Activated naive CD4-positive, alpha-beta T cell treated with anti-CD3 and anti-CD28 coated beads, Interleukin-2, amount 10 ng/mL, durations not matched to agents 7 days and 5 days (primary cell): ENCODE data around the gene TPST2.

Source experiments
- CTCF ChIA-PET: fragments of 350-600 bp; sonication (Branson Sonifier 250); formaldehyde crosslinking; loops from one replicate; lab custom pipeline; 2021; ENCODE audit warnings: antibody characterized with exemption; lab: Charles Lee
- DNase-seq: peaks from one replicate; pipeline ENCODE4 v3.0.0-alpha.2; 2020
- H3K27ac Mint-ChIP-seq: one replicate; pipeline ENCODE4 v1.8.0; 2021; ENCODE audit warnings: mild to moderate bottlenecking, moderate library complexity, mixed read lengths
- H3K27me3 Mint-ChIP-seq: one replicate; pipeline ENCODE4 v1.8.0; 2021; ENCODE audit warnings: mild to moderate bottlenecking, mixed read lengths
- H3K36me3 Mint-ChIP-seq: one replicate; pipeline ENCODE4 v1.8.0; 2021; ENCODE audit warnings: mixed read lengths
- H3K4me1 Mint-ChIP-seq: one replicate; pipeline ENCODE4 v1.8.0; 2021; ENCODE audit warnings: mixed read lengths
- H3K4me3 Mint-ChIP-seq: one replicate; pipeline ENCODE4 v1.8.0; 2021; ENCODE audit warnings: mild to moderate bottlenecking, moderate library complexity, mixed read lengths
- H3K9me3 Mint-ChIP-seq: one replicate; pipeline ENCODE4 v1.8.0; 2021; ENCODE audit warnings: mixed read lengths

The TPST2 gene

DNA sequence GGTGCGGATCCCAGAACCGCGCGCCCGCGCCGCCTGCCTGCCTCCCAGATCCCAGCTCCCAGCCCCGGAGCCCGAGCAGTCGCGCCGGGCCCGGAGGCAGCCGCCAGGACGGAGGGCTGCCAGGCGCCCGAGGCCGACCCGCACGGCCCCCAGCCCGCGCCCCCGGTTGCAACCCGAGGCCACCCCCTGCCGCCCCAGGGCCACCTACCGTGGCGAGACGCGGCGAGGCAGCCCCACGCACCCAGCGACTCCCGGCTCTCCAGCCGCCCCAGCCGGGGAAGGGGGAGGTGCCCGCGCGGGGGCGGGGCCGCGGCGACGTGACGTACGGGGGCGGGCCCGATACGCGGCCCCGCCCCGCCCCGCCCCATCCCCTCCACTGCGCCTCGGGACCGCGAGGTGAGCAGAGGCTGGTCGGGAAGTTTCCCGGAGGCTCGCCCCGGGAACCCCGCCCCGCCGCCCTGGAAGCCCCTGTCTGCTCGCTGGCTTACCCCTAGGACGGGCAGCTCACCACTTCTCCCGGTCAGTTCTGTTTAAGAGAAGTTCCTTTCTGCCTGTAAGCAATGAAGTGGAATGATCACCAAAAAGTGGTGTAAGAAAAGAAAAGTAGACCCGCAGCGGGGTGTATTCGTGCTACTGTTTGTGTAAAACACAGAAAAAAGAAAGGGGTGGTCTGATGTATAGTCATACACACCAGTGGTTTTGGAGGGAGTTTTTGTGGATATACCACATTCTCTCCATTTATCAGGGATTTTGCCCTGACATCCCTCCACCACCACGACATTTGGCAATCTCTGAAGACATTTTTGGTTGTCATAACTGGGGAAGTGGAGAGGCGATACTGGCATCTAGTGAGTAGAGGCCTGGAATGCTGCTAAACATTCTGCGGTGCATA, at the start of gene TPST2:
Gene TPST2, minus strand, starts transcription at position 288 of the 892 bp plus-strand sequence. CDS start 48,502 bp downstream, outside the sequence.
- peaks cover 11% of the 10 kb centered on the region for H3K36me3 Mint-ChIP-seq
- peak; percentile 80 for DNase-seq
- H3K9me3 Mint-ChIP-seq: no peaks in the 10 kb centered on the region
- H3K27me3 Mint-ChIP-seq: peaks cover 3% of the 10 kb centered on the region
- peaks cover 83% of the 10 kb centered on the region for H3K4me1 Mint-ChIP-seq
- peak within 1 kb of the TSS; percentile 92 for H3K4me3 Mint-ChIP-seq
- CTCF ChIA-PET: interaction anchor here (0.8 kb wide), 1 partner anchor 36 kb away, joined by 4 read pairs; no protein-coding TSS in a partner anchor
- H3K27ac Mint-ChIP-seq: peak within 1 kb of the TSS; percentile 92

DNA sequence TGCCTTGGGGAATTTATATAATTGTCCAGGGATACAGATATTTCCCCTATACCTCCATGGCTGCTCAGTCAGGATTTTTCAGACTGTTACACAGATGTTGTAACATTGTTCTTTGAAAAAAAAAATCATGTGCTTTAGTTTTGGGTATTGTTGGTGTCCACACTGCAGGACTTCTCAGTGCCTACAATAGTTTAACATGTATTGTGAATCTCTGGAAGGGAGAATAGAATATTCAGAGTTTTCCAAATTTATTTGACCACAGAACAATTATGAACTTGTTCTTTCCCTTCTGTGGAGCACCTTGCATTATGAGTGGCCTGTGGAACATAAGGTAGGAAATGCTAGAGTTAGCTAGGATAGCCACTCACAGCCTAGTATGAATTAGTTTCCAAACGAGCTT, 46.4 kb upstream of the TPST2 start:
- no peaks in the 10 kb centered on the region for H3K36me3 Mint-ChIP-seq
- H3K4me1 Mint-ChIP-seq: peaks cover 22% of the 10 kb centered on the region
- H3K9me3 Mint-ChIP-seq: no peaks in the 10 kb centered on the region
- H3K4me3 Mint-ChIP-seq: no peak overlapping the region
- H3K27ac Mint-ChIP-seq: no peak overlapping the region
- DNase-seq: no peak
- H3K27me3 Mint-ChIP-seq: peaks cover 31% of the 10 kb centered on the region
- CTCF ChIA-PET: no interaction called here

DNA sequence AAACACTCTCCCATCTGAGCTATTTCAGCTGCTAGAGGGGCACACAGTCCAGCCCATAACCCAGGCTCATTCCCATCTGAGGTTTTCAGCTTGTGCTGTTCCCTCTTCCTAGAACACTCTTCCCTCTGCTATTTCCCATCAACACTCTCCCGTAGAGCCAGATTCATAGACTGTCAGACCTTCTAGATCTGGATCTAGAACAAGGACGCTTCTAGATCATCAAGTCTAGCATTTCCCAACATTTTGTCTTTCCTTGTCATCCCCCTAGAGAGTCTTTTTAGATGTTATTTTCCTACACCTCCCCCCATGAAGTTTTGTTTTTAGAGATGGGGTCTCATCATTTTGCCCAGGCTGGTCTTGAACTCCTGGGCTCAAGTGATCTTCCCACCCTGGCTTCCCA, 45.2 kb upstream of the TPST2 start:
- Mint-ChIP-seq H3K27me3 (peaks cover 33% of the 10 kb centered on the region), H3K4me3 (no peak overlapping the region), H3K36me3 (no peaks in the 10 kb centered on the region), H3K27ac (no peak overlapping the region), H3K9me3 (peaks cover 1% of the 10 kb centered on the region), H3K4me1 (peaks cover 13% of the 10 kb centered on the region)
- CTCF ChIA-PET: no interaction called here
- DNase-seq: no peak

DNA sequence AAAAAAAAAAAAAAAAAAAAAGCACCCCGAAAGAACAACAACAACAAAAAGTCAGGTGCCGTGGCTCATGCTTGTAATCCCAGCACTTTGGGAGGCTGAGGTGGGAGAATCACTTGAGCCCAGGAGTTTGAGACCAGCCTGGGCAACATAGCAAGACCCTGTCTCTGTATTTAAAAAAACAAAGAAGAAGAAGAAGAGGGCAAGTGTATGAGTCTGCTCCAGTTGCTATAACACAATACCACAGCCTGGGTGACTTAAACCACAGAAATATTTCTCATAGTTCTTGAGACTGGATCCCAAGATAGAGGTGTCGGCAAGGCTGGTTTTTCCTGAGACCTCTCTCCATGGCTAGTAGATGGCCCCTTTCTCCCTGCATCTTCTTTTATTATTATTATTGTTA, 44.3 kb upstream of the TPST2 start:
- Mint-ChIP-seq H3K36me3 (no peaks in the 10 kb centered on the region), H3K9me3 (peaks cover 1% of the 10 kb centered on the region), H3K4me3 (no peak overlapping the region), H3K4me1 (peaks cover 13% of the 10 kb centered on the region), H3K27ac (no peak overlapping the region), H3K27me3 (peaks cover 29% of the 10 kb centered on the region)
- CTCF ChIA-PET: interaction anchor here (0.8 kb wide), 1 partner anchor 42 kb away, joined by 3 read pairs; no protein-coding TSS in a partner anchor
- no peak for DNase-seq

DNA sequence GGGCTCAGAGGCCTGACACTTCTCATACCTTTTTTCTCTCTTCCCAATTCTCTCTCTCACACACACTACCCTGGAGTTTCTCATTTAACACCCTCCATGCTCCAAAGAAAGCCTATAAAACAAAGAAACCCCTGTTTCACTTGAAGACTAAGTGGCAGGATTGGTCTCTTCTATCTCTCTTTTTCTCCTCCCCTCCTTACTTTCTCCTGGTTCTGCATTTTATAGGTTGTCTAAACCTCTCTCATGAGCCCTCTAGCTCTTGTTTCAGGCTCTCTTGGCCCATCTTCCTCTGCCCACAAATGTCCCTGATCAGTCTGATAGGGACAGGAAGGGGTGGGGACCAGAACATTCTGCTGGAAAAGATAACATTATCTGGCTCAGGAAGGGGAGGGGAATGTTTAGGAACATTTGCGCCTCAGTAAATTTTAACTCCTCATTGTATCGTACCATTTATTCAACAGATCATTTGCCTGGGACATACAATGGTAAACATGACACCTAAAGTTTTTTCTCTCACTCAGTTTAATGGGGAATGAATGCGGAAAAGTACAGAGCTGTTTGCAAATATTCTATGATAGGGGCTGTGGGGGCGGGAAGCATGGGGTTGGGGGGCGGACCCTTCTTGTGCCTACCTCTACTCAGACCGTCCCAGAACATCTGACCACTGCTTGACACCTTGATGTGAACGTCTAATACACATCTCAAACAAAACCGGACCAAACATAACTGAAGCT, 42.7 kb upstream of the TPST2 start:
- Mint-ChIP-seq H3K9me3 (peaks cover 1% of the 10 kb centered on the region), H3K36me3 (no peaks in the 10 kb centered on the region), H3K27ac (no peak overlapping the region), H3K4me3 (no peak overlapping the region), H3K4me1 (peaks cover 16% of the 10 kb centered on the region), H3K27me3 (peaks cover 37% of the 10 kb centered on the region)
- DNase-seq: no peak
- CTCF ChIA-PET: no interaction called here

DNA sequence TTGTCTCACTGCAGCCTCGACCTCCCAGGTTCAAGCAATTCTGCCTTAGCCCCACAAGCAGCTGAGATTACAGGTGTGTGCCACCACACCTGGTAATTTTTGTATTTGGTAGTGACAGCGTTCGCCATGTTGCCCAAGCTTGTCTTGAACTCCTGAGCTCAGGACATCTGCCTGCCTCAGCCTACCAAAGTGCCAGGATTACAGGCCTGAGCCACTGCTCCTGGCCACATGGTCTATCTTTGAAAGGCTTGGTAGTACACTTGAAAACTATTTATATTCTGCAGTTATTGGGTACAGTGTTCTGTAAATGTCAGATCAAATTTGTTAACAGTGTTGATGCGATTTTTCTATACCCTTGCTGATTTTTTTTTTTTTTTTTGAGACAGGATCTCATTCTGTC, 41.4 kb upstream of the TPST2 start:
- H3K4me1 Mint-ChIP-seq: peaks cover 24% of the 10 kb centered on the region
- H3K9me3 Mint-ChIP-seq: peaks cover 1% of the 10 kb centered on the region
- CTCF ChIA-PET: no interaction called here
- peaks cover 41% of the 10 kb centered on the region for H3K27me3 Mint-ChIP-seq
- no peak overlapping the region for H3K4me3 Mint-ChIP-seq
- H3K27ac Mint-ChIP-seq: no peak overlapping the region
- DNase-seq: no peak
- H3K36me3 Mint-ChIP-seq: no peaks in the 10 kb centered on the region

DNA sequence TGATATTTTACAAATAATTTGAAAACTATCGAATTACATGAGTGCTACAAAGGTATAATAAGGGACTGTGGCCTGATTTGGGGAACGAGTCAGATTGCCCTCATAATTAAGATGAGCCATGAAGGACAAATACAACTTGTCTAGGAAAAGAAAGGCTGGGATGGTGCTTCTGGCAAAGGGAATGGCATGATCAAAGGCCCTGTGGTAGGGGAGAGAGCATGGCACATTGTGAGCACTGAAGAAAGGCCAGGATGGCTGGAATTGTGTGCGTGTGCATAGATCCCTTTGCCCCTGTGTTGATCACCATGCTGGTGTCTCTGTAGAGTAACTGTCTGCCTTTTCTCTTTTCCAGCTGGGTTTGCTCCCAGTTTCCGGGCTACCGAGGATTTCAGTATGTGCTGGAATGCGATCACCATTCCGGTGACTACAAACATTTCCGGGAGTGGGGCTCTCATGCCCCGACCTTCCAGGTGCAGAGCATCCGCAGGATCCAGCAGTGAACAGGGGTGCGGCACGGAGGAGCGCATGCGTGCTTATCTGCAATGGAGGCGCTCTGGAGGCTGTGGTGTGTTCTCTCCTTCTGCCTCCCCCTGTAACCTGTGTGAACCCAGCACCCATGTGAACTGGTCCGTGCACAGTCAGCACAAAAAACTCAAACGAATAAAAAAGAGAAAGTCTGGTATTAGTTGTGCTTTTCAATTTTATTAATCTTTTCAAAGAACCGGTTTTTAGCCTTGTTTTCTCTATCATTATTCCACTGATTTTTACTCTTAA, 40.2 kb upstream of the TPST2 start:
- Mint-ChIP-seq H3K27ac (no peak overlapping the region), H3K4me3 (no peak overlapping the region), H3K27me3 (peaks cover 50% of the 10 kb centered on the region), H3K4me1 (peaks cover 24% of the 10 kb centered on the region), H3K9me3 (peaks cover 1% of the 10 kb centered on the region), H3K36me3 (no peaks in the 10 kb centered on the region)
- CTCF ChIA-PET: no interaction called here
- no peak for DNase-seq

DNA sequence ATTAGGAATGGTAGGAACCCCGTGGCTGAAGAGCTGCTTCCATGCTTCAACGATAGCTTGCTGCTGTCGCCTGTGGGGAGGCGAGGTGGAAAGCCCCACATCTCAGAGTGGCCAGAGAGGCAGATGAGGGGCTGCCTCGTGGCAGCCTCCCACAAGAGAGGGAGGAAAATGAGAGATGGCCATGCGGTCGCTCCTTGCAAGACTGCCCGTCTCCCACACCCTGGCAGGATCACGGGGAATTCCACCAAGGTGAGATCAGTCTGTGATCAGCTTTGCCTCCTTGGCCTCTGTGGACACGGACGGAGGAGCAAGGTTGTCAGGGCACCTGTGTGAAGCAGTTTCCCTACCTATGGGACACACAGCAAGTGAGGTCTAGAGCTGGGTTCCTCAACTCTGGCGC, 34.9 kb upstream of the TPST2 start:
- Mint-ChIP-seq H3K36me3 (no peaks in the 10 kb centered on the region), H3K4me1 (peaks cover 11% of the 10 kb centered on the region), H3K9me3 (no peaks in the 10 kb centered on the region), H3K27me3 (peaks cover 44% of the 10 kb centered on the region), H3K27ac (no peak overlapping the region), H3K4me3 (no peak overlapping the region)
- DNase-seq: no peak
- CTCF ChIA-PET: interaction anchor here (1.2 kb wide), 1 partner anchor 17 kb away, joined by 3 read pairs; no protein-coding TSS in a partner anchor

DNA sequence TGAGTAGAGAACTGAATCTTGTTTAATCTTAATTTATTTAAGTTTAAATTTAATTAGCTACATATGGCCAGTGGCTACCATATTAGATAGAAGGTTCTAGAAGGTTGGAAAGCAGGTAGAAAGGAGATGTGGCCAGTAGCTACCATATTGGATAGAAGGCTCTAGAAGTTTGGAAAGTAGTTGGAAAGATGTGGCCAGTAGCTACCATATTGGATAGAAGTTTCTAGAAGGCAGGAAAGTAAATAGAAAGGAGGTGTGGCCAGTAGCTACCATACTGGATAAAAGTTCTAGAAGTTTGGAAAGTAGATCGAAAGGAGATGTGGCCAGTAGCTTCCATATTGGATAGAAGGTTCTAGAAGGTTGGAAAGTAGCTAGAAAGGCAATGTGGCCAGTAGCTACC, 34.1 kb upstream of the TPST2 start:
- CTCF ChIA-PET: interaction anchor here (1.2 kb wide), 1 partner anchor 17 kb away, joined by 3 read pairs; no protein-coding TSS in a partner anchor
- no peaks in the 10 kb centered on the region for H3K36me3 Mint-ChIP-seq
- peaks cover 11% of the 10 kb centered on the region for H3K4me1 Mint-ChIP-seq

DNA sequence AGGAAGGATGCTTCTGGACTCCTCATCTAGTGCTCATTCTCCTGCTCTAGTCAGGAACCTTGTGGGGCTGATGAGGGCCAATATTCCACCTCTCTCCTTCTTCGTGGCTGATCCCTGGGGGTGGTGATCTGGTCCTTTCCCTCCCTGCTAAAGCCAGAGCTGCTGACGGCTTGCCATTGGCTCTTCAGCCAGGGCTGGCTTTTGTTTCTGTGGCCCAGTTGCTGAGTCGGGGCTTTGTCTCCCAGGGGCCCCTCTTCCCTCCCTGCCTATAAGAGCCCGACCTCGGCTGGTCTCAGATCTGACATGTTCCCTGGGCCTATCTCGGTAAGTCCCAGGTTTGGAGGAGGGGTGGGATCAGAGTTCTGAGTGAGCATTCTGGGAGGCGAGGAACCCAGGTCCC, 31.7 kb upstream of the TPST2 start, which contains the start of gene CRYBA4:
Gene CRYBA4, plus strand, starts transcription at position 301 of the 400 bp plus-strand sequence. CDS start 634 bp downstream, outside the sequence.
- no peak for DNase-seq
- CTCF ChIA-PET: interaction anchor here (1.1 kb wide), 1 partner anchor 161 kb away, joined by 3 read pairs; no protein-coding TSS in a partner anchor
- no peaks in the 10 kb centered on the region for H3K9me3 Mint-ChIP-seq
- H3K27me3 Mint-ChIP-seq: peaks cover 46% of the 10 kb centered on the region
- peaks cover 10% of the 10 kb centered on the region for H3K4me1 Mint-ChIP-seq
- no peak within 1 kb of the TSS for H3K4me3 Mint-ChIP-seq
- no peak within 1 kb of the TSS for H3K27ac Mint-ChIP-seq
- H3K36me3 Mint-ChIP-seq: no peaks in the 10 kb centered on the region

More for the DNA sequence above, 34.1 kb upstream of the TPST2 start:
- no peak overlapping the region for H3K27ac Mint-ChIP-seq
- no peak overlapping the region for H3K4me3 Mint-ChIP-seq
- DNase-seq: no peak
- peaks cover 51% of the 10 kb centered on the region for H3K27me3 Mint-ChIP-seq
- H3K9me3 Mint-ChIP-seq: no peaks in the 10 kb centered on the region

DNA sequence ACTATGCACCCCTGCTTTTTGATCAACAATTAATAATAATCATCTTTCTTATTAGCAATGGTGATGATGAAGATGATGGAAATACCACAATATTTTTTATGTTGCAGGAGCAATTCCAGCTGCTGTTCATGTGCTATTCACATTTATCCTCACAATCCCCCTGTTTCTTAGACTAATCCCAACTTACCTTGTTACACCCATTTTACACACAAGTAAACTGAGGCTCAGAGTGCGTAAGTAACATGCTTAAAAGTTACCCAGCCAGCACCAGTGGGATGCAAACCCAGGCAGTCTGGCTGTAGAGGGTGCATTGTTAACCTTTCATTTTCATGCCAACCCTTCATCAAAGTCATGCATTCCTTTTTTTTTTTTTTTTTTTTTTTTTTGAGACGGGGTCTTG, 30.3 kb upstream of the TPST2 start:
- Mint-ChIP-seq H3K27ac (no peak overlapping the region), H3K4me1 (peaks cover 14% of the 10 kb centered on the region), H3K9me3 (no peaks in the 10 kb centered on the region), H3K36me3 (no peaks in the 10 kb centered on the region), H3K4me3 (no peak overlapping the region), H3K27me3 (peaks cover 38% of the 10 kb centered on the region)
- CTCF ChIA-PET: no interaction called here
- DNase-seq: no peak

DNA sequence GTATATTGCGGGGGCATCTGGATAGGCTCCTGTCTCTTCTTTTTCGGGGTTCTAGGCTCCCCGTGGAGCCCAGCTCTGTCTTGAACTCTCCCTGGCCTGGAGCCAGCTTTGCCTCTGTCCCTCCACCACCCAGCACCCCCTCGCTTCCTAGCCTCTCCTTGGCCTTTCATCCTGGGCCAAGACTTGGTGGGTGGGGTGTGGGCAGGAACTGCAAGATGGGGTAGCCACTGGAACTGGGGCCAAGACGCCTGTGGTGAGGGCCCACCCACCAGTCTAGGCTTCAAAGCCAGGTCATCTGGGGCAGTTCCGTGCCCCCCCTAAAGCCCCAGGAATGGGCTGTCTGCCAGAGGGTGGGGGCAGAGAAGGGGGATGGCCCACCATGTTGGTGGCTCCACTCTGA, 29.6 kb upstream of the TPST2 start:
- peaks cover 17% of the 10 kb centered on the region for H3K4me1 Mint-ChIP-seq
- peaks cover 35% of the 10 kb centered on the region for H3K27me3 Mint-ChIP-seq
- no peaks in the 10 kb centered on the region for H3K36me3 Mint-ChIP-seq
- CTCF ChIA-PET: no interaction called here
- no peak overlapping the region for H3K4me3 Mint-ChIP-seq
- DNase-seq: no peak
- H3K9me3 Mint-ChIP-seq: no peaks in the 10 kb centered on the region
- H3K27ac Mint-ChIP-seq: no peak overlapping the region

DNA sequence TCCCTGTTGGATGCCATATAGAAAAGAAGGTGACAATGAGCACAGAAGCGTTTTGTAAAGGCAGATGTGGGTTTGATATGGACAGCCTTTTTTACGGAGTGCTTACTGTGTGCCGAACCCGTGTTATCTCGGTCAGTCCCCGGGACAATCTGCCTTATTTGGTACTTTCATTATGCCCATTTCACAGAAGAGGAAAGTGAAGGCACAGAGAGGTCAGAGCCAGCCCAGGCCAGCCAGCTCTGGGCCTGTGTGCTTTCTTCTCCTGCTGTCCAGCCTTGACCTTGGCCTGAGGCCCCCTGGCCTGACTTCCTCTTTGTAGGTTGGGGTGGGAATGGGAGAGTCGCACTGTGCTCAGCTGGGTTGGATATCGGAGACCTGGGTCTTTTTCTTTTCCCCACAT, 28.5 kb upstream of the TPST2 start:
- CTCF ChIA-PET: no interaction called here
- no peak for DNase-seq
- Mint-ChIP-seq H3K4me3 (no peak overlapping the region), H3K27me3 (peaks cover 40% of the 10 kb centered on the region), H3K27ac (no peak overlapping the region), H3K4me1 (peaks cover 17% of the 10 kb centered on the region), H3K9me3 (no peaks in the 10 kb centered on the region), H3K36me3 (no peaks in the 10 kb centered on the region)
